GM18526 (cell line): Measurements from ENCODE around the gene EIF5.

Experiments
- POLR2A ChIP-seq: IDR thresholded peaks from 3 replicates; pipeline ENCODE4 v1.6.1; 2011; ENCODE audit not compliant: insufficient read length; ENCODE audit errors: extremely low read depth

The EIF5 gene

GRCh38 chr14:103343164-103343879, 9.3 kb downstream of the EIF5 start:
- no peak for TF ChIP-seq POLR2A

- TF ChIP-seq POLR2A, result no peak
Measured at GRCh38 chr14:103343905-103344797, 10.1 kb downstream of the EIF5 start.

DNA sequence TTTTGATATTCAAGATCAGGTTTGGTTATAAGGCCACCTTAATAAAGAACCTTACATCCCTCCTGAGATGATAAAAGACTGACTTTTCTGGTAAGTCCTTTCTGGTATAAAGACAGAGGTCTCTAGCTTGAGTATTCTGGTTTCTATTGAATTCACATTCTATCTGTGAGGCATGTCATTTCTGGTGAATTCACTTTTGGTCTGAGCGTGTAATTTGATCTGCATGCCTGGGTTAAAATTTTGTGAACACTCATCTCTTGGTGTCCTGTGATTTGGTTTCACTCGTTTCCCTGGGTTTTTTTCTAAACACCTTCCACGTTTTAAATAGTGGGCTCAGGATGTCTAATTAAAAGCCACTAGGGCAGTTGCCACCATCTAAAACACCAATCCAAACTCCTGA, 12.2 kb downstream of the EIF5 start:
- TF ChIP-seq POLR2A, result no peak

- TF ChIP-seq POLR2A, result no peak
Measured at GRCh38 chr14:103347091-103347815, 13.2 kb downstream of the EIF5 start.

DNA sequence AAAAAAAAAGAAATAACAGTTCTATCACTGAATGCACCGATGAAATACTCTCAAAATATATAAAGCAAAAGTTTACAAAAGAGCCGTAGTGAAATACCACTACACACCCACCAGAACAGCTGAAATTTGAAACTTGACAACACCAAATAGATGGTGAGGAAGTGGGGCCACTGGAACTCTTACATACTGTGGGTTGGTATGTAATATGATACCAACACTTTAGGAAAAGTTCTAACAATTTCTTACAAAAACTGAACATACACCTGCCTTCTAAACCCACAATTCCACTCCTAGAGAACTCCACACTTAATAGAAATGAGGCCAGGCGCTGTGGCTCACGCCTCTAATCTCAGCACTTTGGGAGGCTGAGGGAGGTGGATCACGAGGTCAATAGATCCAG, 14.1 kb downstream of the EIF5 start:
- TF ChIP-seq POLR2A, result no peak

DNA sequence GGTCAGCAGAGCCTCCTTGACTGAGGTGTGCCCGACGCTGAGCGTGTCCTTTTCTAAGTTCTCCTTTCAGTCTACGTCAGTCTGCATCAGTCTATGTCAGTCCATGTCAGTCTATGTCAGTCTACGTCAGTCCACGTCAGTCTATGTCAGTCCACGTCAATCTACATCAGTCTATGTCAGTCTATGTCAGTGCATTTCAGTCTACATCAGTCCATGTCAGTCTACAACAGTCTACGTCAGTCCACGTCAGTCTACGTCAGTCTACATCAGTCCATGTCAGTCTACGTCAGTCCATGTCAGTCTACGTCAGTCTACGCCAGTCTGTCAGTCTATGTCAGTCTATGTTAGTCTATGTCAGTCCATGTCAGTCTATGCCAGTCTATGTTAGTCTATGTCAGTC, 15.9 kb downstream of the EIF5 start:
- no peak for TF ChIP-seq POLR2A

DNA sequence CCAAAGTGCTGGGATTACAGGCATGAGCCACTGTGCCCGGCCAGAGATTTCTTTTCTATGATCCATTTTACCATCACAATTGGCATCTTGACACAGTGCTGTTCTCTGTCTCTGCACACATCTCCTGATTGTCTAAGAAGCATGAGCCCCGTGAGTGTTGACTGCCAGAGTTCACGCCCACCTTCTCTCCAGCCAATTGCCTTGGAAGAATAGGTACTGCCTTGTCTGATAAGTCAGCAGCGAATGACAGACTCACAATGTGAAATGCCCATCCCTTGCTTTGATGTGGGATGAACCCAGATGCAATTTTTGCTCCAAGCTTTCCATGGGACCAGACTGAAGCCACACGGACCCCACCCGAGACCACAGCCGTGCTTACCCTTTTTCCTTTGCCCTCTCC, 19.3 kb downstream of the EIF5 start:
- TF ChIP-seq POLR2A, result no peak

DNA sequence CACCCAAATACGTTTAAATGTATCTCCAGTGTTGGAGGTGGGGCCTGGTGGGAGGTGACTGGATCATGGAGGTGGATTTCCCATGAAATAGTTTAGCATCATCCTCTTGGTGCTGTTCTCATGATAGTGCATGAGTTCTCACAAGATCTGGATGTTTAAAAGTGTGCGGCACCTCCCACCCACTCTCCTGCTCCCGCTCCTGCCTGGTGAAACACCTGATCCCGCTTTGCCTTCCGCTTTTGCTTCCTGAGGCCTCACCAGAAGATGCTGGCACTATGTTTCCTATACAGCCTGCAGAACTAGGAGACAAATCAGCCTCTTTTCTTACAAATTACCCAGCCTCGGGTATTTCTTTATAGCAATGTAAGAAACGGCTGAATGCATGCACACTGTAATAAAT, 20.1 kb downstream of the EIF5 start:
- no peak for TF ChIP-seq POLR2A

GRCh38 chr14:103356024-103356682, 22.1 kb downstream of the EIF5 start:
- no peak for TF ChIP-seq POLR2A

DNA sequence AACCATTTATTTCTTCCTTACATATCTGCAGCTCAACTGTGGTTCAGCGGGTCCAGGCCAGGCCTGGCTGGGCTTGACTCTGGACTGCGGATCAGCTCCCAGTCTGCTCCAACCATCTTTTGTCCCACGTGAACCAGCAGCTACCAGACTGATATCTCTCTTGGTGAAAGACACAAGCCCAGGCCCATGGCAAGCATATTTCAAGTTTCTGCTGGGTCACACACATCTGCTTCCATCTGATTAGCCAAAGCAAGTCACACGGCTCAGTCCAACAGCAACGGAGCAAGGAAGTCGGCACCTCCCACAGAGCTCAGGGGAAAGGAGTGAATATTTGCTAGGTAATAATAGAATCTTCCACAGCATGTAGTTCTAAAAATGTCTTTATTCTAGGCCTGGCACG, 26.5 kb downstream of the EIF5 start:
- no peak for TF ChIP-seq POLR2A

GRCh38 chr14:103361867-103362266, 27.8 kb downstream of the EIF5 start:
- TF ChIP-seq POLR2A, result no peak

- no peak for TF ChIP-seq POLR2A
Measured at GRCh38 chr14:103362780-103363179, 28.7 kb downstream of the EIF5 start.

DNA sequence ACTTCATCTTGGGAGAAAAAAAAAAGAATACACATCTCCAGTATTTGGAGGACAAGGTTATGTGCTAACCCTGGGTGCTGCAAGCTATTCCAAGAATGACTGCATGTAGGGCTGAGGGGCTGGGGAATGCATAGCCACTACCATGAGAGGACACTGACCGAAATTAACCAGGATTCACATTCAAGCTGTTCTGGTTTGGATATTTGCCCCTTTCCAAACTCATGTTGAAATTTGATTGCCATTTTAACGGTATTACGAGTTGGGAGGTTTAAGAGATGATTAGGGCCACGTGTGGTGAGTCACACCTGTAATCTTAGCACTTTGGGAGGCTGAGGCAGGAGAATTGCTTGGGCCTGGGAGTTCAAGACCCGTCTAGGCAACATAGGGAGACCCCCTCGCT, 32.7 kb downstream of the EIF5 start:
- no peak for TF ChIP-seq POLR2A

DNA sequence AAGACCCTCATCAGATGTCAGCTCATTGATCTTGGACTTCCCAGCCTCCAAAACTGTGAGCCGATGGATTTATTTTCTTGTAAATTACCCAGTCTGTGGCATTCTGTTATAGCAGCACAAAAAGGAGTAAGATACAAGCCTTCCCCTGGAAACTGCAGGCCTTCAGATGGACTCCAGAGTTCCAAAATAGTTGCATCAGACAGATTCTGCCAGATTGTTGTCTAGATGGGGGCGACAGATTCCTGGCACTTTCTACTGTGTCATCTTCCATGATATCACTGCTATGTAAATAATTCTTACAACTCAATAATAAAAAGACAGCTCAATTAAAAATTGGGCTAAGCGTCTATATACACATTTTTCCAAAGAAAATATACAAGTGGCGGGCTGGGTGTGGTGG, 34.0 kb downstream of the EIF5 start:
- no peak for TF ChIP-seq POLR2A

DNA sequence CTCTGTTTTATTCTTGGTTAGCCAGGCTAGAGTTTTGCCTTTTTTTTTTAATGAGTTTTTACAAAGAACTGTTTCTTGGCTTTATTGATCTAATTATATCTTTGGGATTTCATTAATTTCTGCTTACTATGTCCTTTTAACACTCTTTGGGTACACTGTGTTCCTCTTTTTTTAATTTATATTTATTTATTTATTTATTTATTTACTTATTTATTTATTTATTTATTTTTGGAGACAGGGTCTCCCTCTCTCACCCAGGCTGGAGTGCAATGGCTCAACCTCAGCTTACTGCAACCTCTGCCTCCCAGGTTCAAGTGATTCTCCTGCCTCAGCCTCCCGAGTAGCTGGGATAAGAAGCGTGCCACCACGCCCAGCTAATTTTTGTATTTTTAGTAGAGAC, 36.0 kb downstream of the EIF5 start:
- no peak for TF ChIP-seq POLR2A
